Endothelial cell of umbilical vein (primary cell): ENCODE data around the gene SCAANT1. TPM values are rescaled to one million over a fixed set of nuclear protein-coding genes. Genes with fewer than 3 reads are reported as not detected.

Experiments
- BruUV-seq: library from RNA; stranded (reverse); fragments of 400-500 nt; replicated peaks from 2 replicates; lab custom pipeline; 2021; lab: Mats Ljungman, UMichigan
- CTCF ChIA-PET: fragments of 300-600, 350-600 bp; sonication (Branson Sonifier 250); formaldehyde crosslinking; loops from one replicate; lab custom pipeline; 2021; ENCODE audit warnings: antibody characterized with exemption, inconsistent platforms; lab: Charles Lee
- POLR2A ChIA-PET: fragments of 300-600, 350-600 bp; sonication (Branson Sonifier 250); formaldehyde crosslinking; loops from one replicate; lab custom pipeline; 2021; ENCODE audit warnings: antibody characterized with exemption, inconsistent platforms; lab: Charles Lee
- DNase-seq: peaks from one replicate; pipeline ENCODE4 v3.0.0-alpha.2; 2011; ENCODE audit warnings: low read depth, low spot score
- FAIRE-seq: peaks from 2 replicates; lab custom pipeline; 2011; peaks lifted over from hg19 to GRCh38; lab: Jason Lieb, UNC
- H2AFZ ChIP-seq: 2 replicates; pipeline ENCODE4 v1.6.0; 2012; ENCODE audit warnings: low read depth, low read length, control low read depth, inconsistent platforms
- H3K27ac ChIP-seq: 2 replicates; pipeline ENCODE4 v1.5.1; 2011; ENCODE audit warnings: low read depth, mild to moderate bottlenecking, control low read depth, low read length, moderate library complexity; ENCODE audit not compliant: insufficient read depth
- H3K27me3 ChIP-seq, 2 experiments: 2 replicates each; pipeline versions ENCODE4 v1.6.0 to v1.6.1; 2011; ENCODE audit warnings: low read length in 2 of 2, mixed read lengths in 1 of 2; ENCODE audit not compliant: control insufficient read depth in 2 of 2, insufficient read depth in 2 of 2
- H3K36me3 ChIP-seq, 2 experiments: 2 replicates in 1 of 2; 3 replicates in 1 of 2; pipeline ENCODE4 v1.5.1; 2011; ENCODE audit warnings: low read length in 2 of 2, mild to moderate bottlenecking in 1 of 2, moderate library complexity in 1 of 2; ENCODE audit not compliant: control insufficient read depth in 2 of 2, insufficient read depth in 2 of 2; ENCODE audit errors: extremely low read depth in 1 of 2
- H3K4me1 ChIP-seq: 3 replicates; pipeline ENCODE4 v1.5.1; 2011; ENCODE audit warnings: mild to moderate bottlenecking, low read length; ENCODE audit not compliant: control insufficient read depth, insufficient read depth; ENCODE audit errors: extremely low read depth
- H3K4me2 ChIP-seq: 2 replicates; pipeline ENCODE4 v1.6.1; 2011; ENCODE audit warnings: low read length, control low read depth, mixed read lengths; ENCODE audit not compliant: insufficient read depth
- H3K4me3 ChIP-seq, 3 experiments: fragments of 200-600 bp in 1 of 3; sonication (generic), shearing (Covaris generic) in 1 of 3; replicated peaks in 1 of 3; 2 replicates each; pipeline ENCODE4 v1.5.1; 2011 to 2016; ENCODE audit warnings: control low read depth in 3 of 3, low read length in 3 of 3, mild to moderate bottlenecking in 2 of 3, inconsistent platforms in 1 of 3, low read depth in 1 of 3, moderate library complexity in 1 of 3; ENCODE audit not compliant: insufficient read depth in 1 of 3
- H3K79me2 ChIP-seq: 2 replicates; pipeline ENCODE4 v1.6.0; 2012; ENCODE audit warnings: low read length, inconsistent platforms; ENCODE audit not compliant: control insufficient read depth, insufficient read depth
- H3K9ac ChIP-seq: replicated peaks from 2 replicates; pipeline ENCODE3; 2011; ENCODE audit warnings: low read length, control low read depth; ENCODE audit not compliant: insufficient read depth; ENCODE audit errors: extremely low read depth
- H3K9me1 ChIP-seq: replicated peaks from 3 replicates; pipeline ENCODE4 v1.6.0; 2011; ENCODE audit warnings: mild to moderate bottlenecking, low read length; ENCODE audit not compliant: control insufficient read depth, insufficient read depth; ENCODE audit errors: extremely low read depth
- H3K9me3 ChIP-seq: replicated peaks from 2 replicates; pipeline ENCODE4 v1.5.1; 2012; ENCODE audit warnings: low read length, inconsistent platforms; ENCODE audit not compliant: control insufficient read depth, insufficient read depth
- H4K20me1 ChIP-seq: replicated peaks from 2 replicates; pipeline ENCODE3; 2011; ENCODE audit warnings: mild to moderate bottlenecking, low read length; ENCODE audit not compliant: control insufficient read depth, insufficient read depth; ENCODE audit errors: extremely low read depth
- CTCF ChIP-seq, 2 donors: IDR thresholded peaks; 1 replicate in 1 of 2; 2 replicates in 1 of 2; pipeline ENCODE4 v1.5.1; 2011; ENCODE audit warnings: low read length in 2 of 2, mild to moderate bottlenecking in 2 of 2, moderate library complexity in 2 of 2, control low read depth in 1 of 2, inconsistent platforms in 1 of 2, low read depth in 1 of 2; ENCODE audit not compliant: insufficient read depth in 1 of 2; ENCODE audit errors: extremely low read depth in 1 of 2
- EZH2 ChIP-seq: IDR thresholded peaks from 2 replicates; pipeline ENCODE4 v1.6.1; 2012; ENCODE audit warnings: borderline replicate concordance, low read depth, mild to moderate bottlenecking, moderate library complexity, low read length, inconsistent platforms; ENCODE audit not compliant: severe bottlenecking
- FOS ChIP-seq: IDR thresholded peaks from 2 replicates; pipeline ENCODE4 v1.6.1; 2011; ENCODE audit warnings: mild to moderate bottlenecking, low read length, moderate library complexity, borderline replicate concordance; ENCODE audit not compliant: insufficient read depth
- GATA2 ChIP-seq: IDR thresholded peaks from 2 replicates; pipeline ENCODE4 v1.7.0; 2011; ENCODE audit warnings: low read depth, mild to moderate bottlenecking, moderate library complexity, mixed read lengths, low read length; ENCODE audit not compliant: insufficient read length, insufficient read depth
- JUN ChIP-seq: IDR thresholded peaks from 2 replicates; pipeline ENCODE4 v1.6.1; 2011; ENCODE audit warnings: borderline replicate concordance, low read depth; ENCODE audit not compliant: insufficient read length, insufficient read depth
- MAX ChIP-seq: IDR thresholded peaks from 2 replicates; pipeline ENCODE4 v1.6.1; 2011; ENCODE audit not compliant: insufficient read depth, insufficient read length
- MYC ChIP-seq: IDR thresholded peaks from one replicate; pipeline ENCODE4 v1.6.1; 2011; ENCODE audit warnings: mild to moderate bottlenecking, low read depth, low read length
- POLR2A ChIP-seq: IDR thresholded peaks from 2 replicates; pipeline ENCODE4 v1.6.1; 2012; ENCODE audit warnings: low read depth, mild to moderate bottlenecking, control low read depth, low read length
- POLR2AphosphoS5 ChIP-seq: IDR thresholded peaks from 2 replicates; pipeline ENCODE4 v1.6.1; 2012; ENCODE audit warnings: low read depth, mild to moderate bottlenecking, control low read depth, low read length, moderate library complexity; ENCODE audit not compliant: insufficient read depth
- dilution Hi-C: fragments of 300-500 bp; cut with MboI; formaldehyde crosslinking; loops from one replicate; pipeline ENCODE4 v1.15.0; 2019; ENCODE audit warnings: low sequenced_read_pairs; ENCODE audit not compliant: extremely low pct_ligation_motif_present
- intact Hi-C: fragments of 100-400 bp; cut with micrococcal nuclease; formaldehyde crosslinking; loops from one replicate; pipeline ENCODE4 v1.10.0; 2022
- polyA plus RNA-seq, 4 experiments: library from polyadenylated mRNA; depleted of rRNA in 3 of 4; stranded (reverse) in 3 of 4; unstranded in 1 of 4; fragments of >200 nt; gene quantifications; 2 replicates each; pipeline versions ENCODE4 v1.2.1 to v1.2.3, GENCODE V29; 2011 to 2012; ENCODE audit warnings: missing spikeins in 1 of 4
- total RNA-seq: library from RNA; stranded (reverse); gene quantifications from 2 replicates; pipeline ENCODE4 v1.2.3, GENCODE V29; 2021

Gene SCAANT1
- total and polyA plus RNA-seq, 2 donors (not counting 3 experiments of a cell fraction or from before 2014, with no cell fraction given): not detected

- Histone ChIP-seq H3K9ac (no peak overlapping the region), H3K27ac (no peak overlapping the region), H3K4me1 (peaks cover 22% of the 10 kb centered on the region), H3K27me3 (no peaks in the 10 kb centered on the region), H3K36me3 (no peaks in the 10 kb centered on the region), H3K9me1 (no peaks in the 10 kb centered on the region), H3K4me2 (no peak overlapping the region), H3K4me3 (no peak overlapping the region), H3K79me2 (peaks cover 79% of the 10 kb centered on the region), H4K20me1 (peaks cover 10% of the 10 kb centered on the region), H3K9me3 (no peaks in the 10 kb centered on the region), H2AFZ (no peak overlapping the region)
- dilution Hi-C loops (no loop called here), intact Hi-C loops (no loop called here)
- no peak for FAIRE-seq
- TF ChIP-seq EZH2 (no peak), CTCF (IDR thresholded peaks at IDR 0.05; ENCODE audit: extremely low read depth in 1 of 2, insufficient read depth in 1 of 2, low read depth in 1 of 2, low read length in 2 of 2) (no peak), JUN (no peak), POLR2AphosphoS5 (no peak), MAX (no peak), MYC (no peak), FOS (no peak), POLR2A (no peak), GATA2 (no peak)
- no TSS peak for BruUV-seq
- POLR2A ChIA-PET: no interaction called here
- DNase-seq: no peak
- CTCF ChIA-PET: interaction anchor here (0.9 to 1.5 kb wide), 4 partner anchors 10 to 31 kb away, joined by 3 to 4 read pairs (median 3); no protein-coding TSS in a partner anchor
Measured at GRCh38 chr3:63937661-63938651, 25.8 kb upstream of the SCAANT1 start.
